Mesenchymal stem cell (in vitro differentiated cells and primary cell): ENCODE results near the gene RANBP1.

ENCODE experiments used
- DNase-seq: peaks from one replicate; pipeline ENCODE4 v3.0.0-alpha.2; 2013
- H2AFZ ChIP-seq: one replicate; pipeline ENCODE4 v1.6.1; 2013; ENCODE audit warnings: low read depth, mild to moderate bottlenecking, control low read depth, inconsistent platforms, low read length, moderate library complexity
- H2AK5ac ChIP-seq: 2 replicates; pipeline ENCODE4 v1.6.1; 2013; ENCODE audit warnings: low read length, moderate library complexity, mild to moderate bottlenecking, inconsistent platforms; ENCODE audit not compliant: severe bottlenecking
- H2BK120ac ChIP-seq: one replicate; pipeline ENCODE4 v1.6.1; 2013; ENCODE audit warnings: low read depth, mild to moderate bottlenecking, inconsistent platforms, low read length, moderate library complexity
- H2BK12ac ChIP-seq, 2 experiments: one replicate each; pipeline ENCODE4 v1.6.1; 2013; ENCODE audit warnings: inconsistent platforms in 2 of 2, low read length in 2 of 2, mild to moderate bottlenecking in 2 of 2, moderate library complexity in 2 of 2, control low read depth in 1 of 2
- H2BK15ac ChIP-seq: one replicate; pipeline ENCODE4 v1.6.1; 2013; ENCODE audit warnings: mild to moderate bottlenecking, low read depth, inconsistent platforms; ENCODE audit not compliant: poor library complexity, severe bottlenecking
- H2BK5ac ChIP-seq: 2 replicates; pipeline ENCODE4 v1.6.1; 2013; ENCODE audit warnings: low read depth, mild to moderate bottlenecking, low read length, control low read depth, inconsistent platforms; ENCODE audit not compliant: poor library complexity, severe bottlenecking
- H3K14ac ChIP-seq, 2 experiments: one replicate each; pipeline ENCODE4 v1.6.1; 2013; ENCODE audit warnings: inconsistent platforms in 2 of 2, low read length in 2 of 2, control low read depth in 1 of 2, mild to moderate bottlenecking in 1 of 2, moderate library complexity in 1 of 2
- H3K18ac ChIP-seq, 2 experiments: one replicate each; pipeline ENCODE4 v1.6.1; 2013; ENCODE audit warnings: inconsistent platforms in 2 of 2, low read length in 2 of 2, control low read depth in 1 of 2, low read depth in 1 of 2, mild to moderate bottlenecking in 1 of 2
- H3K23ac ChIP-seq, 2 experiments: one replicate each; pipeline ENCODE4 v1.6.1; 2013; ENCODE audit warnings: inconsistent platforms in 2 of 2, low read length in 2 of 2, mild to moderate bottlenecking in 2 of 2, moderate library complexity in 2 of 2, control low read depth in 1 of 2
- H3K27ac ChIP-seq: 2 replicates; pipeline ENCODE4 v1.5.1; 2013; ENCODE audit warnings: mild to moderate bottlenecking, moderate library complexity, low read length, control low read depth, inconsistent platforms; ENCODE audit not compliant: poor library complexity, severe bottlenecking
- H3K27me3 ChIP-seq, 2 experiments: 2 replicates each; pipeline versions ENCODE4 v1.6.1 to v1.7.0; 2013; ENCODE audit warnings: low read length in 2 of 2, mild to moderate bottlenecking in 2 of 2, moderate library complexity in 2 of 2, control low read depth in 1 of 2, inconsistent platforms in 1 of 2; ENCODE audit not compliant: control insufficient read depth in 1 of 2, insufficient read depth in 1 of 2
- H3K36me3 ChIP-seq, 2 experiments: 2 replicates each; pipeline versions ENCODE4 v1.6.1 to v1.7.0; 2013; ENCODE audit warnings: low read length in 2 of 2, control low read depth in 1 of 2, inconsistent platforms in 1 of 2, low read depth in 1 of 2, mild to moderate bottlenecking in 1 of 2; ENCODE audit not compliant: insufficient read depth in 2 of 2, control insufficient read depth in 1 of 2
- H3K4ac ChIP-seq, 2 experiments: one replicate each; pipeline ENCODE4 v1.6.1; 2013; ENCODE audit warnings: inconsistent platforms in 2 of 2, low read length in 2 of 2, mild to moderate bottlenecking in 2 of 2, moderate library complexity in 2 of 2, control low read depth in 1 of 2, low read depth in 1 of 2
- H3K4me1 ChIP-seq: 2 replicates; pipeline ENCODE4 v1.6.1; 2013; ENCODE audit warnings: low read depth, low read length, control low read depth; ENCODE audit not compliant: control insufficient read depth, insufficient read depth
- H3K4me2 ChIP-seq: 2 replicates; pipeline ENCODE4 v1.6.1; 2013; ENCODE audit warnings: low read length, mild to moderate bottlenecking, inconsistent platforms; ENCODE audit not compliant: poor library complexity, severe bottlenecking
- H3K4me3 ChIP-seq, 2 experiments: 2 replicates each; pipeline versions ENCODE4 v1.5.1 to v1.7.0; 2013; ENCODE audit warnings: low read length in 2 of 2, mild to moderate bottlenecking in 2 of 2, control low read depth in 1 of 2, low read depth in 1 of 2; ENCODE audit not compliant: insufficient read depth in 1 of 2
- H3K79me1 ChIP-seq: replicated peaks from 2 replicates; pipeline ENCODE4 v1.6.1; 2013; ENCODE audit warnings: mild to moderate bottlenecking, control low read depth, low read length, inconsistent platforms; ENCODE audit not compliant: poor library complexity, severe bottlenecking
- H3K9ac ChIP-seq: 2 replicates; pipeline ENCODE4 v1.7.0; 2013; ENCODE audit warnings: mild to moderate bottlenecking, low read length, moderate library complexity
- H3K9me3 ChIP-seq: 2 replicates; pipeline ENCODE4 v1.7.0; 2013; ENCODE audit warnings: mild to moderate bottlenecking, low read length; ENCODE audit not compliant: control insufficient read depth
- H4K8ac ChIP-seq: one replicate; pipeline ENCODE4 v1.6.1; 2013; ENCODE audit warnings: inconsistent platforms, mild to moderate bottlenecking, low read length, moderate library complexity
- H4K91ac ChIP-seq: one replicate; pipeline ENCODE4 v1.6.1; 2013; ENCODE audit warnings: mild to moderate bottlenecking, low read length, inconsistent platforms
- WGBS: methylation state at CpG from one replicate; pipeline ENCODE4 v1.1.7; 2013; ENCODE audit warnings: mixed read lengths; 5-methylcytosine and 5-hydroxymethylcytosine counted together

RANBP1 gene

DNA sequence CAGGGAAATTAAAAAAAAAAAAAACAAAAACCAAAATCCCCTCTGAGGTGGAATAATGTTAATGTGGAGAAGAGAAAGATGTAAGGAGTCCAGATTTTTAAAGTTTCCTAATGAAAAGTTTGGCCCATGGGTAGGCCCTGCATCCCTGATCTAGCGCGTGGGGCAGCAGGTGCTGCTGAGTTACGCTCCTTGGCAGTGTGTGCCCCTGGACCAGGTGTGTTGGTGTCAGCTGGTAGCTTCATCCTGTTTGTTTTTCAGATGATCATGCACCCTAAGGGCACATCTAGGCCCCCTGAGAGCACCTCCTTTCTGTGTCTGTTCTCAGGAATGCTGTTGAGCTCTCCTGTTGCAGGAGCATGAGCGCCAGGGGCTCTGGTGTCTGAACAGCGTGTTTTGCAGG lies 29.1 kb upstream of the RANBP1 start:
- Histone ChIP-seq H2BK15ac (no peak overlapping the region), H2BK5ac (no peak overlapping the region), H3K18ac (no peak overlapping the region), H3K23ac (no peak overlapping the region), H3K27ac (no peak overlapping the region), H3K4me3 (no peak overlapping the region), H3K36me3 (peaks cover 65 to 73% of the 10 kb centered on the region in 2 experiments), H2AFZ (no peak overlapping the region), H2BK120ac (no peak overlapping the region), H3K4me1 (peaks cover 26% of the 10 kb centered on the region), H2AK5ac (no peak overlapping the region), H3K9me3 (no peaks in the 10 kb centered on the region), H2BK12ac (no peak overlapping the region), H3K9ac (no peak overlapping the region), H3K4ac (no peak overlapping the region), H3K4me2 (no peak overlapping the region), H4K8ac (no peak overlapping the region), H3K14ac (no peak overlapping the region), H4K91ac (no peak overlapping the region), H3K27me3 (no peaks in the 10 kb centered on the region), H3K79me1 (peaks cover 37% of the 10 kb centered on the region)
- DNase-seq = no peak
- over 99% methylated on average over 5 of the region's 5 CpGs for WGBS

- no peak overlapping the region for H3K9ac ChIP-seq
- no peak overlapping the region for H2BK12ac ChIP-seq
- 96% methylated on average over 14 of the region's 14 CpGs for WGBS
- no peak overlapping the region for H3K4ac ChIP-seq
- no peak overlapping the region for H3K4me2 ChIP-seq
- no peak overlapping the region for H4K8ac ChIP-seq
- H3K27me3 ChIP-seq = no peaks in the 10 kb centered on the region
- no peak overlapping the region for H4K91ac ChIP-seq
- no peak overlapping the region for H2AK5ac ChIP-seq
- H3K27ac ChIP-seq = no peak overlapping the region
- H2BK120ac ChIP-seq = no peak overlapping the region
- H2BK15ac ChIP-seq = no peak overlapping the region
- no peak overlapping the region for H3K4me3 ChIP-seq
- H3K4me1 ChIP-seq = peaks cover 21% of the 10 kb centered on the region
- H2AFZ ChIP-seq = no peak overlapping the region
- peaks cover 43% of the 10 kb centered on the region for H3K79me1 ChIP-seq
- H3K14ac ChIP-seq = no peak overlapping the region
- no peak overlapping the region for H2BK5ac ChIP-seq
- no peak for DNase-seq
- H3K23ac ChIP-seq = no peak overlapping the region
- no peak overlapping the region for H3K18ac ChIP-seq
- H3K36me3 ChIP-seq = peaks cover 74 to 77% of the 10 kb centered on the region in 2 experiments
- H3K9me3 ChIP-seq = no peaks in the 10 kb centered on the region
Measured at GRCh38 chr22:20087319-20088262, 28.3 kb upstream of the RANBP1 start.

DNA sequence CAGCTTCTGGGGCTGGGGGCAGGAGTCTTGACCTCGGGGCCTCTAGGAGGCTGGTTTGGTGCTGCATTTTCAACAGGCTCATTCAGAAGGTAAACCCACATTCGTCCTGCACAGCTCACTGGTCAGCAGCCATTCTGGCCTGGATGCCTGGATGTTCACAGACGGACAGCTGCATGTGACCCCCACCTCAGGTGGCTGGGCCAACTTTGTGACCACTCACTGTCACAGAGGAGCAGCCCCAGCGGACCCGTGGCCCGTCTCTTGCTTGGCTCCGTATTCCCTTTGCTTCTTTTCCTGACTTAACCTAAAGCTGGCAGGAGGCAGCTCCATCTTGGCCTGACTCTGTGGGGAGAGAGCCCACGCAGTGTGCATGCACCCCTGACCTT lies 27.6 kb upstream of the RANBP1 start:
- no peak overlapping the region for H3K18ac ChIP-seq
- H4K8ac ChIP-seq = no peak overlapping the region
- peaks cover 75 to 76% of the 10 kb centered on the region in 2 experiments for H3K36me3 ChIP-seq
- H3K4ac ChIP-seq = no peak overlapping the region
- no peaks in the 10 kb centered on the region for H3K9me3 ChIP-seq
- peaks cover 15% of the 10 kb centered on the region for H3K4me1 ChIP-seq
- DNase-seq = no peak
- H4K91ac ChIP-seq = no peak overlapping the region
- H3K9ac ChIP-seq = no peak overlapping the region
- H2AK5ac ChIP-seq = no peak overlapping the region
- H3K4me2 ChIP-seq = no peak overlapping the region
- H3K14ac ChIP-seq = no peak overlapping the region
- no peak overlapping the region for H2AFZ ChIP-seq
- H3K23ac ChIP-seq = no peak overlapping the region
- no peak overlapping the region for H3K27ac ChIP-seq
- no peak overlapping the region for H2BK5ac ChIP-seq
- no peak overlapping the region for H2BK12ac ChIP-seq
- no peak overlapping the region for H3K4me3 ChIP-seq
- H2BK120ac ChIP-seq = no peak overlapping the region
- no peaks in the 10 kb centered on the region for H3K27me3 ChIP-seq
- peaks cover 46% of the 10 kb centered on the region for H3K79me1 ChIP-seq
- no peak overlapping the region for H2BK15ac ChIP-seq
- over 99% methylated on average over 8 of the region's 8 CpGs for WGBS

DNA sequence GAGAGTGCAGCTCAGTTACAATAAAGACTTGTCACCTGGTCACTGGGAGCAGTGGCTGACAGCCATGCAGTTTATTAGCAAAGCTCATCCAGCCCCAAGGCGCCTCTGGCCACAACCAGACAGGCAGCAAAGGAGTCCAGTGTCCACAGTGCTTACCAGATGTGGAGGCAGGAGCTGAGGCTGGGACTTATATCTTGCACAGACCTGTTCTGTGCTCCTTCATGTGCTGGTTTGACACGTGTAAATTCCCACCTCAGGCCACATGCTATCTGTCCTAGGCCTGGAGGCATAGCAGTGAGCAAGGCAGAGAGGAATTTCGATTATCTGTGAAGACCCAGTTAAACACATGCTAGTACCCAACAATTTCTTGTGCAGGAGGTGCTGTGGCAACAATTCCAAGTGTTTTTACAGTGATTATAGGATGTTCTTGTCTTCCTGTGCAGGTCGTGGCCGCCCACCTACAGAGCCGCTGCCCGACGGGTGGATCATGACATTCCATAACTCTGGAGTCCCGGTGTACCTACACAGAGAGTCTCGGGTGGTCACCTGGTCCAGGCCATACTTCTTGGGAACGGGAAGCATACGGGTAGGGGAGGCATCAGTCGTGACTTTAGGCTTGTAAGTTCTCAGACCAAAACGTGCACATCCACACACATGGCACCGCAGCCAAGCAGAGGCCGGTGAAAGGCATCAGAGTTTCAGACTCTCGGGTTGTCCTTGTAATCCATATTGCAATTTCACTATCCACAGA lies 26.5 kb upstream of the RANBP1 start:
- H2BK120ac ChIP-seq = no peak overlapping the region
- H3K27me3 ChIP-seq = no peaks in the 10 kb centered on the region
- no peak overlapping the region for H2BK5ac ChIP-seq
- no peak overlapping the region for H2AFZ ChIP-seq
- no peak overlapping the region for H3K4ac ChIP-seq
- H2BK12ac ChIP-seq = no peak overlapping the region
- peaks cover 57% of the 10 kb centered on the region for H3K79me1 ChIP-seq
- peaks cover 12% of the 10 kb centered on the region for H3K4me1 ChIP-seq
- 99% methylated on average over 16 of the region's 17 CpGs for WGBS
- no peak for DNase-seq
- H3K4me3 ChIP-seq = no peak overlapping the region
- no peak overlapping the region for H2AK5ac ChIP-seq
- H3K9me3 ChIP-seq = no peaks in the 10 kb centered on the region
- no peak overlapping the region for H4K91ac ChIP-seq
- H3K14ac ChIP-seq = no peak overlapping the region
- no peak overlapping the region for H2BK15ac ChIP-seq
- no peak overlapping the region for H3K9ac ChIP-seq
- H3K36me3 ChIP-seq = peaks cover 85 to 86% of the 10 kb centered on the region in 2 experiments
- no peak overlapping the region for H4K8ac ChIP-seq
- no peak overlapping the region for H3K27ac ChIP-seq
- H3K4me2 ChIP-seq = no peak overlapping the region
- H3K18ac ChIP-seq = no peak overlapping the region
- no peak overlapping the region for H3K23ac ChIP-seq
